Astrocyte (in vitro differentiated cells and primary cell): ENCODE measurements around the gene MAP1LC3B. TPM values are rescaled to one million over a fixed set of nuclear protein-coding genes. Genes with fewer than 3 reads are reported as not detected.
A peak's percentile ranks its signal among the peaks of the same experiment; 100 is the strongest.

Experiments used
- DNase-seq: peaks from one replicate; pipeline ENCODE4 v3.0.0-alpha.2; 2010; ENCODE audit warnings: low read depth
- FAIRE-seq: peaks from 2 replicates; lab custom pipeline; 2011; peaks lifted over from hg19 to GRCh38; lab: Jason Lieb, UNC
- H2AFZ ChIP-seq: 2 replicates; pipeline ENCODE4 v1.6.0; 2012; ENCODE audit warnings: low read depth, low read length, inconsistent platforms
- H3K27ac ChIP-seq: 2 replicates; pipeline ENCODE4 v1.5.1; 2011; ENCODE audit warnings: low read depth, low read length, inconsistent platforms
- H3K27me3 ChIP-seq: 2 replicates; pipeline ENCODE4 v1.6.0; 2011; ENCODE audit warnings: low read length, inconsistent platforms; ENCODE audit not compliant: insufficient read depth
- H3K36me3 ChIP-seq: 2 replicates; pipeline ENCODE4 v1.5.1; 2011; ENCODE audit warnings: low read length, inconsistent platforms; ENCODE audit not compliant: insufficient read depth
- H3K4me1 ChIP-seq: 2 replicates; pipeline ENCODE4 v1.5.1; 2011; ENCODE audit warnings: low read length, inconsistent platforms; ENCODE audit not compliant: insufficient read depth
- H3K4me2 ChIP-seq: 2 replicates; pipeline ENCODE4 v1.6.0; 2012; ENCODE audit warnings: low read length, inconsistent platforms
- H3K4me3 ChIP-seq: 2 replicates; pipeline ENCODE4 v1.5.1; 2011; ENCODE audit warnings: low read depth, mild to moderate bottlenecking, low read length, inconsistent platforms; ENCODE audit not compliant: insufficient read depth
- H3K79me2 ChIP-seq: 2 replicates; pipeline ENCODE4 v1.6.0; 2012; ENCODE audit warnings: mild to moderate bottlenecking, low read length, inconsistent platforms; ENCODE audit not compliant: insufficient read depth
- H3K9ac ChIP-seq: 2 replicates; pipeline ENCODE4 v1.6.0; 2012; ENCODE audit warnings: mild to moderate bottlenecking, low read length, inconsistent platforms
- H3K9me3 ChIP-seq: 2 replicates; pipeline ENCODE4 v1.5.1; 2012; ENCODE audit warnings: low read depth, mild to moderate bottlenecking, low read length, inconsistent platforms; ENCODE audit not compliant: insufficient read depth
- H4K20me1 ChIP-seq: 2 replicates; pipeline ENCODE4 v1.6.0; 2012; ENCODE audit warnings: low read length, inconsistent platforms; ENCODE audit not compliant: insufficient read depth
- H3K27ac Mint-ChIP-seq: one replicate; pipeline ENCODE4 v1.8.0; 2021; ENCODE audit warnings: mild to moderate bottlenecking, mixed read lengths; ENCODE audit not compliant: unreplicated experiment
- H3K27me3 Mint-ChIP-seq: one replicate; pipeline ENCODE4 v1.8.0; 2021; ENCODE audit warnings: low read depth, mixed read lengths; ENCODE audit not compliant: unreplicated experiment
- H3K36me3 Mint-ChIP-seq: one replicate; pipeline ENCODE4 v1.8.0; 2021; ENCODE audit warnings: low read depth, mixed read lengths; ENCODE audit not compliant: unreplicated experiment
- H3K4me1 Mint-ChIP-seq: one replicate; pipeline ENCODE4 v1.8.0; 2021; ENCODE audit warnings: low read depth, mixed read lengths; ENCODE audit not compliant: unreplicated experiment
- H3K4me3 Mint-ChIP-seq: one replicate; pipeline ENCODE4 v1.8.0; 2021; ENCODE audit warnings: mild to moderate bottlenecking, moderate library complexity, mixed read lengths; ENCODE audit not compliant: unreplicated experiment
- H3K9me3 Mint-ChIP-seq: one replicate; pipeline ENCODE4 v1.8.0; 2021; ENCODE audit warnings: mild to moderate bottlenecking, mixed read lengths; ENCODE audit not compliant: unreplicated experiment
- EZH2 ChIP-seq: IDR thresholded peaks from 2 replicates; pipeline ENCODE4 v1.6.1; 2012; ENCODE audit warnings: mild to moderate bottlenecking, low read length, inconsistent platforms; ENCODE audit not compliant: insufficient read depth
- total RNA-seq: library from RNA; stranded (reverse); gene quantifications from 2 replicates; pipeline ENCODE4 v1.2.1, GENCODE V29; 2021
- TF ChIP-seq, protein P1 (sequence below): IDR thresholded peaks from 2 replicates; pipeline ENCODE4 v1.5.1; 2011; ENCODE audit warnings: low read depth, mild to moderate bottlenecking, inconsistent platforms, low read length, moderate library complexity; ENCODE audit not compliant: insufficient read depth

The MAP1LC3B gene
- total RNA-seq, 1 donor from 2014 or later: 221 TPM

DNA sequence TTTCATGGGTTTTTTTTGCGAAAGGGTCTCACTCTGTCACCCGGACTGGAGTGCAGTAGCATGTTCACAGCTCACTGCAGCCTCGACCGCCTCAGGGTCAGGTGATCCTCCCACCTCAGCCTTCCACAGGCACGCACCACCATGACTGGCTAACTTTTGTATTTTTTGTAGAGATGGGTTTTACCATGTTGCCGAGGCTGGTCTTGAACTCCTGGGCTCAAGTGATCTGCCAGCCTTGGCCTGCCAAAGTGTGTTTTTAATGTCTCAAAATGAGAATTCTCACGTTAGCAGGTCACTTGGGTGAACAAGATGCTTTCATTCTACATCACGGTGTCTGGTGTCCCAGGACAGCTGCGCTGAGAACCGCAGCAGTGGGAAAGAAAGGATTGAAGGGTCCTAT lies 11.7 kb upstream of the MAP1LC3B start:
- Mint-ChIP-seq H3K4me1 (peaks cover 34% of the 10 kb centered on the region), H3K36me3 (peaks cover 8% of the 10 kb centered on the region), H3K9me3 (no peaks in the 10 kb centered on the region), H3K27ac (peak overlapping the region; percentile 89), H3K4me3 (no peak overlapping the region), H3K27me3 (no peaks in the 10 kb centered on the region)
- H3K36me3 ChIP-seq: no peaks in the 10 kb centered on the region
- H3K27me3 ChIP-seq: no peaks in the 10 kb centered on the region
- H3K4me3 ChIP-seq: no peak overlapping the region
- FAIRE-seq (no peak), DNase-seq (no peak)
- H3K79me2 ChIP-seq: peaks cover 74% of the 10 kb centered on the region
- H2AFZ ChIP-seq: no peak overlapping the region
- no peak for TF ChIP-seq EZH2
- TF ChIP-seq, protein P1, sequence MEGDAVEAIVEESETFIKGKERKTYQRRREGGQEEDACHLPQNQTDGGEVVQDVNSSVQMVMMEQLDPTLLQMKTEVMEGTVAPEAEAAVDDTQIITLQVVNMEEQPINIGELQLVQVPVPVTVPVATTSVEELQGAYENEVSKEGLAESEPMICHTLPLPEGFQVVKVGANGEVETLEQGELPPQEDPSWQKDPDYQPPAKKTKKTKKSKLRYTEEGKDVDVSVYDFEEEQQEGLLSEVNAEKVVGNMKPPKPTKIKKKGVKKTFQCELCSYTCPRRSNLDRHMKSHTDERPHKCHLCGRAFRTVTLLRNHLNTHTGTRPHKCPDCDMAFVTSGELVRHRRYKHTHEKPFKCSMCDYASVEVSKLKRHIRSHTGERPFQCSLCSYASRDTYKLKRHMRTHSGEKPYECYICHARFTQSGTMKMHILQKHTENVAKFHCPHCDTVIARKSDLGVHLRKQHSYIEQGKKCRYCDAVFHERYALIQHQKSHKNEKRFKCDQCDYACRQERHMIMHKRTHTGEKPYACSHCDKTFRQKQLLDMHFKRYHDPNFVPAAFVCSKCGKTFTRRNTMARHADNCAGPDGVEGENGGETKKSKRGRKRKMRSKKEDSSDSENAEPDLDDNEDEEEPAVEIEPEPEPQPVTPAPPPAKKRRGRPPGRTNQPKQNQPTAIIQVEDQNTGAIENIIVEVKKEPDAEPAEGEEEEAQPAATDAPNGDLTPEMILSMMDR: no peak
- H4K20me1 ChIP-seq: peaks cover 61% of the 10 kb centered on the region
- H3K9me3 ChIP-seq: no peaks in the 10 kb centered on the region
- H3K27ac ChIP-seq: no peak overlapping the region
- peak overlapping the region; percentile 96 for H3K4me2 ChIP-seq
- H3K9ac ChIP-seq: peak overlapping the region; percentile 36
- H3K4me1 ChIP-seq: peaks cover 35% of the 10 kb centered on the region

GRCh38 chr16:87380881-87381280 lies 11.3 kb upstream of the MAP1LC3B start:
- TF ChIP-seq, protein P1: peak; percentile 11
- no peak for TF ChIP-seq EZH2
- H3K27me3 Mint-ChIP-seq: no peaks in the 10 kb centered on the region
- H3K4me3 Mint-ChIP-seq: peak overlapping the region; percentile 87
- peak overlapping the region; percentile 43 for H3K4me3 ChIP-seq
- peak overlapping the region; percentile 96 for H3K4me2 ChIP-seq
- H3K9ac ChIP-seq: peak overlapping the region; percentile 36
- no peak for DNase-seq
- no peak overlapping the region for H3K27ac ChIP-seq
- peaks cover 29% of the 10 kb centered on the region for H3K4me1 Mint-ChIP-seq
- no peaks in the 10 kb centered on the region for H3K27me3 ChIP-seq
- H2AFZ ChIP-seq: no peak overlapping the region
- peaks cover 30% of the 10 kb centered on the region for H3K4me1 ChIP-seq
- H3K36me3 Mint-ChIP-seq: peaks cover 6% of the 10 kb centered on the region
- no peaks in the 10 kb centered on the region for H3K9me3 ChIP-seq
- no peaks in the 10 kb centered on the region for H3K36me3 ChIP-seq
- H4K20me1 ChIP-seq: peaks cover 56% of the 10 kb centered on the region
- no peak for FAIRE-seq
- no peaks in the 10 kb centered on the region for H3K9me3 Mint-ChIP-seq
- peak overlapping the region; percentile 89 for H3K27ac Mint-ChIP-seq
- H3K79me2 ChIP-seq: peaks cover 69% of the 10 kb centered on the region

GRCh38 chr16:87382023-87382785 lies 9.9 kb upstream of the MAP1LC3B start:
- H3K27me3 Mint-ChIP-seq: no peaks in the 10 kb centered on the region
- Histone ChIP-seq H3K4me3 (peak overlapping the region; percentile 70), H3K27me3 (no peaks in the 10 kb centered on the region), H3K4me2 (peak overlapping the region; percentile 96), H2AFZ (no peak overlapping the region), H3K9ac (peak overlapping the region; percentile 85), H3K4me1 (peaks cover 25% of the 10 kb centered on the region), H4K20me1 (peaks cover 44% of the 10 kb centered on the region), H3K27ac (no peak overlapping the region), H3K79me2 (peaks cover 56% of the 10 kb centered on the region), H3K9me3 (no peaks in the 10 kb centered on the region), H3K36me3 (no peaks in the 10 kb centered on the region)
- H3K36me3 Mint-ChIP-seq: peaks cover 4% of the 10 kb centered on the region
- FAIRE-seq (no peak), DNase-seq (no peak)
- H3K27ac Mint-ChIP-seq: peak overlapping the region; percentile 69
- H3K4me1 Mint-ChIP-seq: peaks cover 26% of the 10 kb centered on the region
- H3K4me3 Mint-ChIP-seq: peak overlapping the region; percentile 87
- H3K9me3 Mint-ChIP-seq: no peaks in the 10 kb centered on the region
- no peak for TF ChIP-seq EZH2
- TF ChIP-seq, protein P1: no peak
